Middle frontal gyrus (tissue), 1 donor: ENCODE data around the gene UBE3C.
"Not testable (repeated sequence)": the region's sequence is repeated elsewhere in the genome, so short reads cannot be mapped to it uniquely, and the experiment has no call there.

Experiments
- DNase-seq: peaks from one replicate; pipeline ENCODE4 v3.0.0-alpha.2; 2015; ENCODE audit warnings: low spot score; ENCODE audit errors: extremely low spot score

The UBE3C gene

GRCh38 chr7:157235357-157236333 is 96.9 kb downstream of the UBE3C start:
- DNase-seq: no peak

DNA sequence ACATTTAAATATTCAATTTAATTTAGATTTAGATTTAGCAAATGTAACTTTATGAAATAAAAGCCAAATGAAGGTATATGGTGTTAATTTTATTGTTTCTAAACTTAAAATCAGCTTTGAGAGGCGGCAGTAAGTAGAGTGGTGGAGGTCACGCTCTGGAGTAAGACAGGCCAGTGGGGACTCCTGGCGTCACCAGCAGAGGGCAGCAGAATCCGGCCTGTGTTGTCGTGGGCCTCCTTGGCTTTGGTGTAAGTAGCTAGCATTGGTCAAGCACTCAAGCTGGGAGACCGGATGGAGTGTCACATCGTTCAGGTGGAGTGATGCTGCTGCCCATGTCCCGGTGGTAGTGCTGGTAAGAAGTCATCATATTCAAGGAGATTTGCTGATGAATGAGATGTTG is 99.4 kb downstream of the UBE3C start:
- DNase-seq: no peak

- DNase-seq: no peak
Measured at GRCh38 chr7:157239571-157240270, 101.0 kb downstream of the UBE3C start.

DNA sequence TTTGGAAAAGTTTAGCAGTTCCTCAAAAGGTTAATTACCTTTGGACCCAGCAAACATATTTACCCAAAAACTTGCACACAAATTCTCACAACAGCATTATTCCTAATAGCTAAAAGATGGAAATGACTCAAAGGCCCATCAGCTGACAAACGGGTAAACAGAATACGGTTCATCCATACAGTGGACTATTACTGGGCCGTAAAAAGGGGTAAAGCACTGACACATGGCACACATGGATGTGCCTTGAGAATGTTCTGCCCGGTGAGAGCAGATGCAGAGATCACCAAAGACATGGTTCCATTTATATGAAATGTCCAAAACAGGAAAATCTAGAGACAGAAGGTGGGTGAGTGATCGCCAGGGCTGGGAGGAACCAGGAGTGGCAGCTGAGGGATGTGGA is 102.9 kb downstream of the UBE3C start:
- DNase-seq: no peak

GRCh38 chr7:157244516-157245294 is 106.0 kb downstream of the UBE3C start:
- DNase-seq: no peak

- DNase-seq: no peak
Measured at GRCh38 chr7:157246052-157246451, 107.3 kb downstream of the UBE3C start.

- DNase-seq: no peak
Measured at GRCh38 chr7:157248659-157249058, 109.9 kb downstream of the UBE3C start.

- DNase-seq: no peak
Measured at GRCh38 chr7:157250605-157251228, 112.0 kb downstream of the UBE3C start.

GRCh38 chr7:157251817-157252216 is 113.1 kb downstream of the UBE3C start:
- DNase-seq: not testable (repeated sequence)

GRCh38 chr7:157253850-157254249 is 115.1 kb downstream of the UBE3C start:
- DNase-seq: peak; percentile 35

- DNase-seq: not testable (repeated sequence)
Measured at GRCh38 chr7:157254781-157255180, 116.1 kb downstream of the UBE3C start.

GRCh38 chr7:157255201-157255606 is 116.5 kb downstream of the UBE3C start:
- DNase-seq: no peak

DNA sequence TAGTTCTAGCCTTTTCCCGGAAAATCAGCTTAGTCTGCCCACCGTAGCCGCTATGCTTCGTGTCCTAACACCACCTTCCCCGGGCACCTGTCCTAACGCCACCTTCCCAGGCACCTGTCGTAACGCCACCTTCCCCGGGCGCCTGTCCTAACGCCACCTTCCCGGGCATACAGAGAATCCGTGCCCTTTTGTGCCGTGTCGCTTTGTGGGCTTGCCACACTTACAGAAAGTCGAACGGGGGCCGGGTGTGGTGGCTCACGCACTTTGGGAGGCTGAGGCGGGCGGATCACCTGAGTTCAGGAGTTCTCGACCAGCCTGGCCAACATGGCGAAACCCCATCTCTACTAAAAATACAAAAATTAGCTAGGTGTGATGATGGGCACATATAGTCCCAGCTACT is 124.4 kb downstream of the UBE3C start:
- no peak for DNase-seq

GRCh38 chr7:157265051-157265450 is 126.3 kb downstream of the UBE3C start:
- DNase-seq: no peak

GRCh38 chr7:157266272-157266671 is 127.5 kb downstream of the UBE3C start:
- no peak for DNase-seq

DNA sequence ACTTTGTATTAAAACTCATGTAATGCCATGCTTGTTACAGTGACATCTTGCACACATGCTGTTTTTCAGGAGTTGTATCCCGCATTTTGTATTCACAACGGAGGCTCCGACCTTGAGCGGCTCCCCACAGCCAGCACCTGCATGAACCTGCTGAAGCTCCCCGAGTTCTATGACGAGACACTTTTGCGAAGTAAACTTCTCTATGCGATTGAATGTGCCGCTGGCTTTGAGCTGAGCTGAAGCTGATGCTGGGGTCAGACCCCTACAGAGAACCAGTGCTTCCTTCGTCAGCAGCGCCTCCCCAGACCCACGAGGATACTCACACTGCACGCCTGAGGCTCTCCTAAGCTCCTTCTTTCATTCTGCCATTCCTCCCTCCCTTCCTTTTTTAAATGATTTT is 128.8 kb downstream of the UBE3C start:
- DNase-seq: no peak

DNA sequence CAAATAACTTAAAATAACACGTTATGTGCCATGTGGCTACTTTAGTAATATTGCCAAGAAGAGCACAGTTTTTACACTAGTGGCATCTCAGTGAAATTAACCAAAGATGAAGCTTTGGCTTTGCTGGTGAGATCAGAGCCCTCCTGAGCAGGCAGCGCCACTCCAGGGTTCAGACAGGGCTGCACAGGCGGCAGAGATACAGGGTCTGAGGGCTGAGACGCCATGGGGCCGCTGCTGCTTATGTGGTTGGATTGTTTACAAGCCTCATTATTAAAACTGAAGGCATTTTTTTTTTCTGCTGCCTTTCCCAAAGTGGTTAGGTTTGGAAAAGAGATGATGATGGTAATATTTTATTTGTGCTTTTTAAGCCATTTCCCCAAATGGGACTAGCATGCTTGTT is 129.2 kb downstream of the UBE3C start:
- DNase-seq: no peak

- no peak for DNase-seq
Measured at GRCh38 chr7:157268540-157268939, 129.8 kb downstream of the UBE3C start.

DNA sequence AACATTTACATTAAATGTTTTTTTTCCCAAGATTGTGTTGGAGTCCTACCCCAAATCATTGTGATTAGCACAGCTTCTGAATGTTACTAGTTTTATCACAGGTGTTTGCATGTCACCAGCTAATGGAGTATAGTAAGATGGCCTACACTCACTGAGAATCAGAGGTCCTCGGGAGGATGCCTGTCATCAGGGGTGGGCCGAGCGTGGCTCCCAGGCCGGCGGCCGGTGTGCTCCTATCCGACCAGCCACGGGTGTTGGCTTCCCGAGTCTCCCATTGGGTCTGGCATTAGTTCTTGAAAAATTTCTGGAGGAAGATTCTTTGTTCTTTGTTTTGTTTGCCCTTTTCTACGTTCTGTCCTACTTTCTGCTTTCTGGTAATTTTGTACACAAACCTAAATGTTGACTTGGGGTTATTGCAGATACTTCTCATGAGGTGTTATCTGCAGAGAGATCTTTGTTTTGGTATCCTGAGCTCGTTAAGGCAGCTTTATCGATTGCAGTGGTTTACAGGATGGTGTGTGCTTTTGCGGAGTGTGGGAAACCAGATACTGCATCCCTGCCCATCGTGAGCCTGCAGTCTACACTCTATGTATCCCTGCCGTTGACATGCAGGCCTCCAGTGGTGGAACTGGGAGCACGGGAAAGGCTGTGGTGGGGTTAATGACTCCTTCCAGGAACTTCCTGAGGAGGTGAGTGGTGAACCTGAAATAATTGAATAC is 130.8 kb downstream of the UBE3C start:
- no peak for DNase-seq

DNA sequence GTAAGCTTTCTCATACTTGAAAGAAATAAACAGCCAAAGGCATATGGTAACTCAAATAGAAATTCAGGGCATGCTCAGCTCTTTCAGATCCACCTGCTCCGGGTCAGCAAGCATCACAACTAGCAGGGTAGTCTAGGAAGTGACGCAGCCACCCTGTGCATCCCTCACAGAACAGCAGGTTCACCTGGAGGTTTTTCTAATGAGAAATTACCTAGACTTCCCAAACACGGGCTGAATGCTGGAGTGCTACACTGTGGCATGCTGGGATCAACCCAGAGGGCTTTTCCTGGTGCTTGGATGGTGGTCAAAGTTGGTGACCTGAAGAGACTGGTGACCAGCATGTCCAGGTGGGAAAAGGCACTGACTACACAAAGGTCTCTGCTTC is 131.3 kb downstream of the UBE3C start:
- no peak for DNase-seq
